ENCODE data around the gene SLC6A16. TPM values are rescaled to one million over a fixed set of nuclear protein-coding genes. Genes with fewer than 3 reads are reported as not detected.
A peak's percentile ranks its signal among the peaks of the same experiment; 100 is the strongest.
"Not testable (repeated sequence)": the region's sequence is repeated elsewhere in the genome, so short reads cannot be mapped to it uniquely, and the experiment has no call there.

Gene SLC6A16
- total and polyA plus RNA-seq, 2 experiments from 2014 or later, result 0.31 to 1.8 TPM

DNA sequence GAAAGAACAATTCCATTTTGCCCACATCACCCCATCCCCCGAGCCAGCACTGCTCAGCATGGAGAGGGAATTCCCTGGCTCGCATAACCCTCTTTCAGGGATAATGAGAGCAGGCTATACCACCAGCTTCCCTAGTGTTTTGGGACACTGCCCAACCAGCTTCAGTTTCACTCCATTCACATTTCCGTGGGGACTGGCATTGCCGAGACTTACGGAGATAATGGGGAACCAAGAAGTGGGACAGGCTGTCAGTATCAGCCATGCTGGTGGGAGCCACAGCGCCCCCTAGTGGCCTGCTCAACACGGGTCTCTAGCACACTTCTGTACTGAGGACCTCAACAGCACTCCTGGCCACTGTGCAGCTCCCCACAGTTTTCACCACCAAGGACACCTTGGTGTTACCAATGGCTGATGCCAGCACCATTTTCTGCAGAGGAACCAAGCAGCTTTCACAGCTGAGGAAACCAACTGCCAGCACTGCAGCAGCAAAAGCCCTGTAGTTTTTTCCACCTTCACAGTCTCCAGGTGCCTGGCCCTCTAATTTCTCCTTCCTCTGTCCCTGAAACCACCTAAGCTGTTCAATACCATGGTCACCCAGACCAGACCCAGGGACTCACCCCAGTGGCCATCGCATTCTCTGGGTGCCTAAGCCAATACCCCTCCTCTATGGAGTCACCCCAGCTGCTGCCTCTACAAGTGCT is 23.7 kb downstream of the SLC6A16 start:
- Mint-ChIP-seq H3K4me1 (peaks cover 3% of the 10 kb centered on the region; the same call in 2 of the 3 replicates), H3K27ac (no peak overlapping the region), H3K27me3 (ENCODE audit: insufficient read depth, low read depth, poor library complexity) (peaks cover 2% of the 10 kb centered on the region), H3K9me3 (peaks cover 6% of the 10 kb centered on the region; the same call in 1 of the 3 replicates), H3K36me3 (ENCODE audit: low read depth) (no peaks in the 10 kb centered on the region), H3K4me3 (0 out of 3 replicates have a peak overlapping the region, but pooled peaks have one; percentile 33)
- no peaks in the 10 kb centered on the region for H4K20me1 ChIP-seq (replicated peaks; ENCODE audit: insufficient read depth)
- H3K4me3 ChIP-seq, result no peak overlapping the region
- H3K4me1 ChIP-seq (ENCODE audit: insufficient read depth), result no peaks in the 10 kb centered on the region; the same call in 1 of the 2 replicates
- H2AFZ ChIP-seq, result peak overlapping the region; percentile 84
- H3K79me2 ChIP-seq (replicated peaks; ENCODE audit: insufficient read depth), result no peaks in the 10 kb centered on the region
- no peaks in the 10 kb centered on the region for H3K9me2 ChIP-seq (ENCODE audit: insufficient read depth)
- no peak overlapping the region for H3K27ac ChIP-seq (ENCODE audit: low read depth)
- TF ChIP-seq ZNF331 (CRISPR knock-in tag; IDR thresholded peaks at IDR 0.05; ENCODE audit: low read depth), result no peak
- TF ChIP-seq, protein P1, sequence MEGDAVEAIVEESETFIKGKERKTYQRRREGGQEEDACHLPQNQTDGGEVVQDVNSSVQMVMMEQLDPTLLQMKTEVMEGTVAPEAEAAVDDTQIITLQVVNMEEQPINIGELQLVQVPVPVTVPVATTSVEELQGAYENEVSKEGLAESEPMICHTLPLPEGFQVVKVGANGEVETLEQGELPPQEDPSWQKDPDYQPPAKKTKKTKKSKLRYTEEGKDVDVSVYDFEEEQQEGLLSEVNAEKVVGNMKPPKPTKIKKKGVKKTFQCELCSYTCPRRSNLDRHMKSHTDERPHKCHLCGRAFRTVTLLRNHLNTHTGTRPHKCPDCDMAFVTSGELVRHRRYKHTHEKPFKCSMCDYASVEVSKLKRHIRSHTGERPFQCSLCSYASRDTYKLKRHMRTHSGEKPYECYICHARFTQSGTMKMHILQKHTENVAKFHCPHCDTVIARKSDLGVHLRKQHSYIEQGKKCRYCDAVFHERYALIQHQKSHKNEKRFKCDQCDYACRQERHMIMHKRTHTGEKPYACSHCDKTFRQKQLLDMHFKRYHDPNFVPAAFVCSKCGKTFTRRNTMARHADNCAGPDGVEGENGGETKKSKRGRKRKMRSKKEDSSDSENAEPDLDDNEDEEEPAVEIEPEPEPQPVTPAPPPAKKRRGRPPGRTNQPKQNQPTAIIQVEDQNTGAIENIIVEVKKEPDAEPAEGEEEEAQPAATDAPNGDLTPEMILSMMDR (conservative IDR thresholded peaks at IDR 0.05; ENCODE audit: low read depth in 2 of 2), result peak; percentile 91 to 98
- peak overlapping the region; percentile 55 for H3K4me2 ChIP-seq
- ATAC-seq, result peak; percentile 100
- DNase-seq (ENCODE audit: low spot score), result peak; percentile 86
- no peaks in the 10 kb centered on the region for H3K36me3 ChIP-seq (ENCODE audit: insufficient read depth)
- H3F3A ChIP-seq (replicated peaks; ENCODE audit: low read depth), result 0 out of 2 replicates have a peak, but pooled peaks cover 4% of the 10 kb centered on the region
- H3K27me3 ChIP-seq (ENCODE audit: insufficient read depth), result no peaks in the 10 kb centered on the region

DNA sequence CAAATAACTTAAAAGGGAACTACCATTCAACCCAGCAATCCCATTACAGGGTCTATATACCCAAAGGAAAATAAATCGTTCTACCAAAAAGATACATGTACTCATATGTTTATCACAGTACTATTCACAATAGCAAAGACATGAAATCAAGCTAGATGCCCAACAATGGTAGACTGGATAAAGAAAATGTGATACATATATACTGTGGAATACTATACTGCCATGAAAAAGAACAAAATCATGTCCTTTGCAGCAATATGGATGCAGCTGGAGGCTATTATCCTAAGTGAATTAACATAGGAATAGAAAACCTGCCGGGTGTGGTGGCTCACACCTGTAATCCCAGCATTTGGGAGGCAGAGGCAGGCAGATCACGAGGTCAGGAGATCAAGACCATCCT is 26.3 kb downstream of the SLC6A16 start:
- H3K27ac Mint-ChIP-seq; H3K4me1 ChIP-seq (ENCODE audit: insufficient read depth): not testable (repeated sequence)

DNA sequence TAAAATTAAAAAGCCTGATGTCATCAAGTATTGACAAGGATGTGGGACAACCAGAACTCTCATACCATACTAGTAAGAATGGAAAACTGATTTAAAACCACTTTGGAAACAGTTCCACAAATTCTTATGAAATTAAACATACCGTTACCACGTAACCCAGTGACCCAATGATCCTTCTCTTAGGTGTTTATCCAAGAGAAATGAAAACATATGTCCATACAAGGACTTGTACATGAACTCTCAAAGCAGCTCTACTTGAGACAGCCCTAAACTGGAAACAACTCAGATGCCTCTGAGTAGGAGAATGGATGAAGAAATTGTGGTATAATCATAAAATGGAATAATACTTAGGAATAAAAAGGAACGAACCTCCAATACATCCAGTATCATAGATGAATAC is 27.6 kb downstream of the SLC6A16 start:
- H4K20me1 ChIP-seq (replicated peaks; ENCODE audit: insufficient read depth), result no peaks in the 10 kb centered on the region
- Mint-ChIP-seq H3K27me3 (ENCODE audit: insufficient read depth, low read depth, poor library complexity) (peaks cover 2% of the 10 kb centered on the region), H3K4me3 (no peak overlapping the region), H3K9me3 (no peaks in the 10 kb centered on the region), H3K4me1 (peaks cover 3% of the 10 kb centered on the region; the same call in 2 of the 3 replicates), H3K36me3 (ENCODE audit: low read depth) (no peaks in the 10 kb centered on the region), H3K27ac (no peak overlapping the region)
- H3K4me3 ChIP-seq, result no peak overlapping the region
- H3K27ac ChIP-seq (ENCODE audit: low read depth), result no peak overlapping the region
- H2AFZ ChIP-seq, result no peak overlapping the region
- ATAC-seq (no peak), DNase-seq (ENCODE audit: low spot score) (no peak)
- H3K79me2 ChIP-seq (replicated peaks; ENCODE audit: insufficient read depth), result no peaks in the 10 kb centered on the region
- no peaks in the 10 kb centered on the region for H3K9me2 ChIP-seq (ENCODE audit: insufficient read depth)
- H3F3A ChIP-seq (replicated peaks; ENCODE audit: low read depth), result 0 out of 2 replicates have a peak, but pooled peaks cover 4% of the 10 kb centered on the region
- no peaks in the 10 kb centered on the region for H3K27me3 ChIP-seq (ENCODE audit: insufficient read depth)
- no peaks in the 10 kb centered on the region; the same call in 1 of the 2 replicates for H3K4me1 ChIP-seq (ENCODE audit: insufficient read depth)
- no peak overlapping the region for H3K4me2 ChIP-seq
- no peaks in the 10 kb centered on the region for H3K36me3 ChIP-seq (ENCODE audit: insufficient read depth)
- no peak for TF ChIP-seq STAT1 (IDR thresholded peaks at IDR 0.05; ENCODE audit: unreplicated experiment)
- TF ChIP-seq, protein P1 (conservative IDR thresholded peaks at IDR 0.05; ENCODE audit: low read depth in 2 of 2), result no peak
- TF ChIP-seq, protein P2, sequence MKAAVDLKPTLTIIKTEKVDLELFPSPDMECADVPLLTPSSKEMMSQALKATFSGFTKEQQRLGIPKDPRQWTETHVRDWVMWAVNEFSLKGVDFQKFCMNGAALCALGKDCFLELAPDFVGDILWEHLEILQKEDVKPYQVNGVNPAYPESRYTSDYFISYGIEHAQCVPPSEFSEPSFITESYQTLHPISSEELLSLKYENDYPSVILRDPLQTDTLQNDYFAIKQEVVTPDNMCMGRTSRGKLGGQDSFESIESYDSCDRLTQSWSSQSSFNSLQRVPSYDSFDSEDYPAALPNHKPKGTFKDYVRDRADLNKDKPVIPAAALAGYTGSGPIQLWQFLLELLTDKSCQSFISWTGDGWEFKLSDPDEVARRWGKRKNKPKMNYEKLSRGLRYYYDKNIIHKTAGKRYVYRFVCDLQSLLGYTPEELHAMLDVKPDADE (IDR thresholded peaks at IDR 0.05), result no peak
- no peak for TF ChIP-seq POLR2AphosphoS5 (IDR thresholded peaks at IDR 0.05; ENCODE audit: low read depth)
- no peak for TF ChIP-seq NANOG (IDR thresholded peaks at IDR 0.05; ENCODE audit: borderline replicate concordance)
- TF ChIP-seq EZH2phosphoT487 (IDR thresholded peaks at IDR 0.05; ENCODE audit: unreplicated experiment), result no peak
- TF ChIP-seq, protein P3, sequence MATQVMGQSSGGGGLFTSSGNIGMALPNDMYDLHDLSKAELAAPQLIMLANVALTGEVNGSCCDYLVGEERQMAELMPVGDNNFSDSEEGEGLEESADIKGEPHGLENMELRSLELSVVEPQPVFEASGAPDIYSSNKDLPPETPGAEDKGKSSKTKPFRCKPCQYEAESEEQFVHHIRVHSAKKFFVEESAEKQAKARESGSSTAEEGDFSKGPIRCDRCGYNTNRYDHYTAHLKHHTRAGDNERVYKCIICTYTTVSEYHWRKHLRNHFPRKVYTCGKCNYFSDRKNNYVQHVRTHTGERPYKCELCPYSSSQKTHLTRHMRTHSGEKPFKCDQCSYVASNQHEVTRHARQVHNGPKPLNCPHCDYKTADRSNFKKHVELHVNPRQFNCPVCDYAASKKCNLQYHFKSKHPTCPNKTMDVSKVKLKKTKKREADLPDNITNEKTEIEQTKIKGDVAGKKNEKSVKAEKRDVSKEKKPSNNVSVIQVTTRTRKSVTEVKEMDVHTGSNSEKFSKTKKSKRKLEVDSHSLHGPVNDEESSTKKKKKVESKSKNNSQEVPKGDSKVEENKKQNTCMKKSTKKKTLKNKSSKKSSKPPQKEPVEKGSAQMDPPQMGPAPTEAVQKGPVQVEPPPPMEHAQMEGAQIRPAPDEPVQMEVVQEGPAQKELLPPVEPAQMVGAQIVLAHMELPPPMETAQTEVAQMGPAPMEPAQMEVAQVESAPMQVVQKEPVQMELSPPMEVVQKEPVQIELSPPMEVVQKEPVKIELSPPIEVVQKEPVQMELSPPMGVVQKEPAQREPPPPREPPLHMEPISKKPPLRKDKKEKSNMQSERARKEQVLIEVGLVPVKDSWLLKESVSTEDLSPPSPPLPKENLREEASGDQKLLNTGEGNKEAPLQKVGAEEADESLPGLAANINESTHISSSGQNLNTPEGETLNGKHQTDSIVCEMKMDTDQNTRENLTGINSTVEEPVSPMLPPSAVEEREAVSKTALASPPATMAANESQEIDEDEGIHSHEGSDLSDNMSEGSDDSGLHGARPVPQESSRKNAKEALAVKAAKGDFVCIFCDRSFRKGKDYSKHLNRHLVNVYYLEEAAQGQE (IDR thresholded peaks at IDR 0.05; ENCODE audit: unreplicated experiment), result no peak

More for the DNA sequence above, 26.3 kb downstream of the SLC6A16 start:
- H3K27me3 Mint-ChIP-seq (ENCODE audit: insufficient read depth, low read depth, poor library complexity); H3K27ac ChIP-seq (ENCODE audit: low read depth); H2AFZ ChIP-seq; H3K4me1 Mint-ChIP-seq; H3K27me3 ChIP-seq (ENCODE audit: insufficient read depth); DNase-seq (ENCODE audit: low spot score); H4K20me1 ChIP-seq (replicated peaks; ENCODE audit: insufficient read depth); H3F3A ChIP-seq (replicated peaks; ENCODE audit: low read depth); H3K36me3 Mint-ChIP-seq (ENCODE audit: low read depth); H3K4me3 ChIP-seq; H3K9me2 ChIP-seq (ENCODE audit: insufficient read depth); H3K4me2 ChIP-seq; H3K79me2 ChIP-seq (replicated peaks; ENCODE audit: insufficient read depth); H3K4me3 Mint-ChIP-seq; H3K36me3 ChIP-seq (ENCODE audit: insufficient read depth); H3K9me3 Mint-ChIP-seq; ATAC-seq: not testable (repeated sequence)
